Measurements from ENCODE around the gene CNTNAP2.

DNA sequence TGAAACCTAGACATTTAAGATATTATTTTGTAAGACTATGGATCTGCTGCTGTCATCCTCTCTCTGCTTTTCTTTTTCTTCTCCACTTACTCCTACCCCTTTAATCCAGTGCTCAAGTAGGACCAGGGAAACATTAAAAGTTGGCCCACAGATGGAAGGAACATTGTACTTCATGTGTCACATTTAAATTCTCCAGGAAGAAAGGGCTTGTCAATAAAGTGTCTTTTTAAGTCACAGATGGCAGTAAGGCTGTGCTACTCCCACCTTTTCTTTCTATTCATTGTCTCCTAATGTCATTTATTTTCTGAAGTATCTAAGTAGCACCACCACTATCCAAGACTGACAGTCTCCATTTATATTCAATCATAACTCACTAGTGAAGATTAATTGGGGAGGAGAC lies 1736.2 kb downstream of the CNTNAP2 start:
- TF ChIP-seq EZH2phosphoT487 (IDR thresholded peaks at IDR 0.05; ENCODE audit: insufficient read depth, low read depth) (no peak), EZH2 (IDR thresholded peaks at IDR 0.05; ENCODE audit: insufficient read depth, poor library complexity, severe bottlenecking) (no peak)

Measured in GM23248 (cell line).